ENCODE results near the gene FPR1. TPM values are rescaled to one million over a fixed set of nuclear protein-coding genes. Genes with fewer than 3 reads are reported as not detected.

The FPR1 gene
- 1 to 10 TPM in 3 of 4 donors, under 1 TPM in 1; 0.54 to 3.7 (median 1.3) TPM for polyA plus RNA-seq (ENCODE audit: insufficient read length in 4 of 4)

GRCh38 chr19:51751655-51752054, at the start of gene FPR1:
TSS of gene FPR1 (minus strand) at chr19:51751878. CDS start at chr19:51746994, 4,884 bp downstream.
- no peak for DNase-seq (ENCODE audit: low read depth in 4 of 4, low spot score in 3 of 4)

GRCh38 chr19:51800473-51801244, 49.0 kb upstream of the FPR1 start:
- DNase-seq (ENCODE audit: low read depth in 4 of 4, low spot score in 3 of 4): no peak

- no peak for DNase-seq (ENCODE audit: low read depth in 4 of 4, low spot score in 3 of 4)
These were observed 48.2 kb upstream of the FPR1 start for GRCh38 chr19:51799774-51800472.

GRCh38 chr19:51799034-51799773, 47.5 kb upstream of the FPR1 start:
- DNase-seq (ENCODE audit: low read depth in 4 of 4, low spot score in 3 of 4): peak in 1 of 4 donors; percentile 10

GRCh38 chr19:51798062-51798461, 46.4 kb upstream of the FPR1 start:
- DNase-seq (ENCODE audit: low read depth in 4 of 4, low spot score in 3 of 4): no peak

- no peak for DNase-seq (ENCODE audit: low read depth in 4 of 4, low spot score in 3 of 4)
These were observed 45.8 kb upstream of the FPR1 start for GRCh38 chr19:51797480-51797879.

GRCh38 chr19:51796195-51796679, 44.6 kb upstream of the FPR1 start:
- no peak for DNase-seq (ENCODE audit: low read depth in 4 of 4, low spot score in 3 of 4)

GRCh38 chr19:51794885-51795490, 43.3 kb upstream of the FPR1 start, which contains the start of gene FPR3:
TSS of gene FPR3 (plus strand) at chr19:51795157. CDS start at chr19:51823749, 28,592 bp downstream.
- no peak for DNase-seq (ENCODE audit: low read depth in 4 of 4, low spot score in 3 of 4)

GRCh38 chr19:51793994-51794393, 42.3 kb upstream of the FPR1 start:
- DNase-seq (ENCODE audit: low read depth in 4 of 4, low spot score in 3 of 4): no peak

GRCh38 chr19:51792932-51793331, 41.3 kb upstream of the FPR1 start:
- DNase-seq (ENCODE audit: low read depth in 4 of 4, low spot score in 3 of 4): no peak

- DNase-seq (ENCODE audit: low read depth in 4 of 4, low spot score in 3 of 4): no peak
These were observed 37.5 kb upstream of the FPR1 start for GRCh38 chr19:51789061-51789795.

GRCh38 chr19:51788029-51788428, 36.4 kb upstream of the FPR1 start:
- DNase-seq (ENCODE audit: low read depth in 4 of 4, low spot score in 3 of 4): no peak

GRCh38 chr19:51786646-51787494, 35.2 kb upstream of the FPR1 start:
- DNase-seq (ENCODE audit: low read depth in 4 of 4, low spot score in 3 of 4): no peak

GRCh38 chr19:51784922-51785690, 33.4 kb upstream of the FPR1 start:
- DNase-seq (ENCODE audit: low read depth in 4 of 4, low spot score in 3 of 4): no peak

GRCh38 chr19:51784109-51784785, 32.6 kb upstream of the FPR1 start:
- no peak for DNase-seq (ENCODE audit: low read depth in 4 of 4, low spot score in 3 of 4)

- DNase-seq (ENCODE audit: low read depth in 4 of 4, low spot score in 3 of 4): no peak
These were observed 31.7 kb upstream of the FPR1 start for GRCh38 chr19:51783372-51783771.

GRCh38 chr19:51781999-51782398, 30.3 kb upstream of the FPR1 start:
- DNase-seq (ENCODE audit: low read depth in 4 of 4, low spot score in 3 of 4): no peak

GRCh38 chr19:51780270-51780669, 28.6 kb upstream of the FPR1 start:
- DNase-seq (ENCODE audit: low read depth in 4 of 4, low spot score in 3 of 4): no peak

All from right renal pelvis (tissue), 4 donors.